Endothelial cell of umbilical vein (primary cell): ENCODE results near the gene GPR18. TPM values are rescaled to one million over a fixed set of nuclear protein-coding genes. Genes with fewer than 3 reads are reported as not detected.

ENCODE experiments used
- BruUV-seq: library from RNA; stranded (reverse); fragments of 400-500 nt; replicated peaks from 2 replicates; lab custom pipeline; 2021; lab: Mats Ljungman, UMichigan
- CTCF ChIA-PET: fragments of 300-600, 350-600 bp; sonication (Branson Sonifier 250); formaldehyde crosslinking; loops from one replicate; lab custom pipeline; 2021; ENCODE audit warnings: antibody characterized with exemption, inconsistent platforms; lab: Charles Lee
- POLR2A ChIA-PET: fragments of 300-600, 350-600 bp; sonication (Branson Sonifier 250); formaldehyde crosslinking; loops from one replicate; lab custom pipeline; 2021; ENCODE audit warnings: antibody characterized with exemption, inconsistent platforms; lab: Charles Lee
- DNase-seq: peaks from one replicate; pipeline ENCODE4 v3.0.0-alpha.2; 2011; ENCODE audit warnings: low read depth, low spot score
- FAIRE-seq: peaks from 2 replicates; lab custom pipeline; 2011; peaks lifted over from hg19 to GRCh38; lab: Jason Lieb, UNC
- H2AFZ ChIP-seq: 2 replicates; pipeline ENCODE4 v1.6.0; 2012; ENCODE audit warnings: low read depth, low read length, control low read depth, inconsistent platforms
- H3K27ac ChIP-seq: 2 replicates; pipeline ENCODE4 v1.5.1; 2011; ENCODE audit warnings: low read depth, mild to moderate bottlenecking, control low read depth, low read length, moderate library complexity; ENCODE audit not compliant: insufficient read depth
- H3K27me3 ChIP-seq, 2 experiments: 2 replicates each; pipeline versions ENCODE4 v1.6.0 to v1.6.1; 2011; ENCODE audit warnings: low read length in 2 of 2, mixed read lengths in 1 of 2; ENCODE audit not compliant: control insufficient read depth in 2 of 2, insufficient read depth in 2 of 2
- H3K36me3 ChIP-seq, 2 experiments: 2 replicates in 1 of 2; 3 replicates in 1 of 2; pipeline ENCODE4 v1.5.1; 2011; ENCODE audit warnings: low read length in 2 of 2, mild to moderate bottlenecking in 1 of 2, moderate library complexity in 1 of 2; ENCODE audit not compliant: control insufficient read depth in 2 of 2, insufficient read depth in 2 of 2; ENCODE audit errors: extremely low read depth in 1 of 2
- H3K4me1 ChIP-seq: 3 replicates; pipeline ENCODE4 v1.5.1; 2011; ENCODE audit warnings: mild to moderate bottlenecking, low read length; ENCODE audit not compliant: control insufficient read depth, insufficient read depth; ENCODE audit errors: extremely low read depth
- H3K4me2 ChIP-seq: 2 replicates; pipeline ENCODE4 v1.6.1; 2011; ENCODE audit warnings: low read length, control low read depth, mixed read lengths; ENCODE audit not compliant: insufficient read depth
- H3K4me3 ChIP-seq, 3 experiments: fragments of 200-600 bp in 1 of 3; sonication (generic), shearing (Covaris generic) in 1 of 3; replicated peaks in 1 of 3; 2 replicates each; pipeline ENCODE4 v1.5.1; 2011 to 2016; ENCODE audit warnings: control low read depth in 3 of 3, low read length in 3 of 3, mild to moderate bottlenecking in 2 of 3, inconsistent platforms in 1 of 3, low read depth in 1 of 3, moderate library complexity in 1 of 3; ENCODE audit not compliant: insufficient read depth in 1 of 3
- H3K79me2 ChIP-seq: 2 replicates; pipeline ENCODE4 v1.6.0; 2012; ENCODE audit warnings: low read length, inconsistent platforms; ENCODE audit not compliant: control insufficient read depth, insufficient read depth
- H3K9ac ChIP-seq: replicated peaks from 2 replicates; pipeline ENCODE3; 2011; ENCODE audit warnings: low read length, control low read depth; ENCODE audit not compliant: insufficient read depth; ENCODE audit errors: extremely low read depth
- H3K9me1 ChIP-seq: replicated peaks from 3 replicates; pipeline ENCODE4 v1.6.0; 2011; ENCODE audit warnings: mild to moderate bottlenecking, low read length; ENCODE audit not compliant: control insufficient read depth, insufficient read depth; ENCODE audit errors: extremely low read depth
- H3K9me3 ChIP-seq: replicated peaks from 2 replicates; pipeline ENCODE4 v1.5.1; 2012; ENCODE audit warnings: low read length, inconsistent platforms; ENCODE audit not compliant: control insufficient read depth, insufficient read depth
- H4K20me1 ChIP-seq: replicated peaks from 2 replicates; pipeline ENCODE3; 2011; ENCODE audit warnings: mild to moderate bottlenecking, low read length; ENCODE audit not compliant: control insufficient read depth, insufficient read depth; ENCODE audit errors: extremely low read depth
- CTCF ChIP-seq, 2 donors: IDR thresholded peaks; 1 replicate in 1 of 2; 2 replicates in 1 of 2; pipeline ENCODE4 v1.5.1; 2011; ENCODE audit warnings: low read length in 2 of 2, mild to moderate bottlenecking in 2 of 2, moderate library complexity in 2 of 2, control low read depth in 1 of 2, inconsistent platforms in 1 of 2, low read depth in 1 of 2; ENCODE audit not compliant: insufficient read depth in 1 of 2; ENCODE audit errors: extremely low read depth in 1 of 2
- EZH2 ChIP-seq: IDR thresholded peaks from 2 replicates; pipeline ENCODE4 v1.6.1; 2012; ENCODE audit warnings: borderline replicate concordance, low read depth, mild to moderate bottlenecking, moderate library complexity, low read length, inconsistent platforms; ENCODE audit not compliant: severe bottlenecking
- FOS ChIP-seq: IDR thresholded peaks from 2 replicates; pipeline ENCODE4 v1.6.1; 2011; ENCODE audit warnings: mild to moderate bottlenecking, low read length, moderate library complexity, borderline replicate concordance; ENCODE audit not compliant: insufficient read depth
- GATA2 ChIP-seq: IDR thresholded peaks from 2 replicates; pipeline ENCODE4 v1.7.0; 2011; ENCODE audit warnings: low read depth, mild to moderate bottlenecking, moderate library complexity, mixed read lengths, low read length; ENCODE audit not compliant: insufficient read length, insufficient read depth
- JUN ChIP-seq: IDR thresholded peaks from 2 replicates; pipeline ENCODE4 v1.6.1; 2011; ENCODE audit warnings: borderline replicate concordance, low read depth; ENCODE audit not compliant: insufficient read length, insufficient read depth
- MAX ChIP-seq: IDR thresholded peaks from 2 replicates; pipeline ENCODE4 v1.6.1; 2011; ENCODE audit not compliant: insufficient read depth, insufficient read length
- MYC ChIP-seq: IDR thresholded peaks from one replicate; pipeline ENCODE4 v1.6.1; 2011; ENCODE audit warnings: mild to moderate bottlenecking, low read depth, low read length
- POLR2A ChIP-seq: IDR thresholded peaks from 2 replicates; pipeline ENCODE4 v1.6.1; 2012; ENCODE audit warnings: low read depth, mild to moderate bottlenecking, control low read depth, low read length
- POLR2AphosphoS5 ChIP-seq: IDR thresholded peaks from 2 replicates; pipeline ENCODE4 v1.6.1; 2012; ENCODE audit warnings: low read depth, mild to moderate bottlenecking, control low read depth, low read length, moderate library complexity; ENCODE audit not compliant: insufficient read depth
- dilution Hi-C: fragments of 300-500 bp; cut with MboI; formaldehyde crosslinking; loops from one replicate; pipeline ENCODE4 v1.15.0; 2019; ENCODE audit warnings: low sequenced_read_pairs; ENCODE audit not compliant: extremely low pct_ligation_motif_present
- intact Hi-C: fragments of 100-400 bp; cut with micrococcal nuclease; formaldehyde crosslinking; loops from one replicate; pipeline ENCODE4 v1.10.0; 2022
- polyA plus RNA-seq, 4 experiments: library from polyadenylated mRNA; depleted of rRNA in 3 of 4; stranded (reverse) in 3 of 4; unstranded in 1 of 4; fragments of >200 nt; gene quantifications; 2 replicates each; pipeline versions ENCODE4 v1.2.1 to v1.2.3, GENCODE V29; 2011 to 2012; ENCODE audit warnings: missing spikeins in 1 of 4
- total RNA-seq: library from RNA; stranded (reverse); gene quantifications from 2 replicates; pipeline ENCODE4 v1.2.3, GENCODE V29; 2021

The GPR18 gene
- total and polyA plus RNA-seq, 2 donors (not counting 3 experiments of a cell fraction or from before 2014, with no cell fraction given), result not detected

GRCh38 chr13:99277629-99278028 lies 19.4 kb upstream of the GPR18 start:
- CTCF ChIA-PET, result no interaction called here
- H3K79me2 ChIP-seq, result no peaks in the 10 kb centered on the region

More at GRCh38 chr13:99277629-99278028, 19.4 kb upstream of the GPR18 start:
- no TSS peak for BruUV-seq
- H3K9me1 ChIP-seq, result no peaks in the 10 kb centered on the region
- H3K4me1 ChIP-seq, result no peaks in the 10 kb centered on the region
- H3K9me3 ChIP-seq, result no peaks in the 10 kb centered on the region
- FAIRE-seq (no peak), DNase-seq (no peak)
- POLR2A ChIA-PET, result no interaction called here
- no peak overlapping the region for H2AFZ ChIP-seq
- intact Hi-C loops (no loop called here), dilution Hi-C loops (no loop called here)
- H3K27ac ChIP-seq, result no peak overlapping the region
- TF ChIP-seq POLR2A, result no peak
- TF ChIP-seq POLR2AphosphoS5, result no peak
- no peak for TF ChIP-seq GATA2
- no peak for TF ChIP-seq EZH2
- no peak for TF ChIP-seq CTCF (IDR thresholded peaks at IDR 0.05; ENCODE audit: extremely low read depth in 1 of 2, insufficient read depth in 1 of 2, low read depth in 1 of 2, low read length in 2 of 2)
- no peak for TF ChIP-seq MYC
- no peak for TF ChIP-seq JUN
- no peak for TF ChIP-seq MAX
- no peak for TF ChIP-seq FOS
- H3K9ac ChIP-seq, result no peak overlapping the region
- H3K36me3 ChIP-seq, result no peaks in the 10 kb centered on the region
- H3K4me3 ChIP-seq, result no peak overlapping the region
- H4K20me1 ChIP-seq, result no peaks in the 10 kb centered on the region
- H3K4me2 ChIP-seq, result no peak overlapping the region
- no peaks in the 10 kb centered on the region for H3K27me3 ChIP-seq
